Hippocampal formation (tissue), 2 donors: ENCODE data around the gene DNAJC16.
"Not testable (repeated sequence)": the region's sequence is repeated elsewhere in the genome, so short reads cannot be mapped to it uniquely, and the experiment has no call there.

Source experiments
- DNase-seq, 2 donors: peaks; one replicate each; lab custom pipeline; 2025; lab: John Stamatoyannopoulos, UW

Gene DNAJC16

GRCh38 chr1:15507278-15507677 is 19.4 kb upstream of the DNAJC16 start:
- no peak for DNase-seq

GRCh38 chr1:15508700-15509487 is 17.8 kb upstream of the DNAJC16 start:
- DNase-seq, result no peak

GRCh38 chr1:15509586-15509985 is 17.1 kb upstream of the DNAJC16 start:
- DNase-seq, result no peak

- DNase-seq, result no peak
Observed at GRCh38 chr1:15510611-15511405, 15.8 kb upstream of the DNAJC16 start.

- DNase-seq, result no peak
Observed at GRCh38 chr1:15513192-15513591, 13.5 kb upstream of the DNAJC16 start.

- DNase-seq, result no peak
Observed at GRCh38 chr1:15513919-15514318, 12.7 kb upstream of the DNAJC16 start.

- not testable (repeated sequence) for DNase-seq
Observed at GRCh38 chr1:15514557-15514956, 12.1 kb upstream of the DNAJC16 start.

- DNase-seq, result no peak
Observed at GRCh38 chr1:15515022-15515663, 11.5 kb upstream of the DNAJC16 start.

- DNase-seq, result no peak
Observed at GRCh38 chr1:15519625-15520024, 7.0 kb upstream of the DNAJC16 start.

GRCh38 chr1:15521206-15521906 is 5.3 kb upstream of the DNAJC16 start:
- DNase-seq, result not testable (repeated sequence)

GRCh38 chr1:15522551-15522950 is 4.1 kb upstream of the DNAJC16 start:
- DNase-seq, result no peak

GRCh38 chr1:15523104-15524020 is 3.3 kb upstream of the DNAJC16 start:
- no peak for DNase-seq

- DNase-seq, result no peak
Observed at GRCh38 chr1:15524021-15524282, 2.7 kb upstream of the DNAJC16 start, which contains the start of gene CASP9. Gene CASP9 (minus strand): TSS chr1:15524215. CDS start chr1:15524200, 15 bp downstream.

- DNase-seq, result peak; percentile 98 to 100
Observed at GRCh38 chr1:15524283-15525049, 2.2 kb upstream of the DNAJC16 start.

GRCh38 chr1:15525050-15526020 is 1.3 kb upstream of the DNAJC16 start:
- DNase-seq, result no peak

GRCh38 chr1:15526021-15526489 is 593 bp upstream of the DNAJC16 start:
- peak in 1 of 2 donors; percentile 55 for DNase-seq

- no peak for DNase-seq
Observed at GRCh38 chr1:15531003-15531402, 4.4 kb downstream of the DNAJC16 start.

GRCh38 chr1:15531682-15532081 is 5.0 kb downstream of the DNAJC16 start:
- DNase-seq, result no peak

GRCh38 chr1:15538771-15539170 is 12.1 kb downstream of the DNAJC16 start:
- DNase-seq, result no peak
